Stimulated activated CD4-positive, alpha-beta T cell treated with anti-CD3 and anti-CD28 coated beads, Interleukin-4, amount 100 ng/mL, for 1 hour (primary cell): ENCODE results near the gene GIMAP2.
"Not testable (repeated sequence)": the region's sequence is repeated elsewhere in the genome, so short reads cannot be mapped to it uniquely, and the experiment has no call there.

ENCODE experiments used
- DNase-seq: peaks from one replicate; pipeline ENCODE4 v3.0.0-alpha.2; 2020

Gene GIMAP2

GRCh38 chr7:150685219-150686029 lies at the start of gene GIMAP2:
Gene GIMAP2, plus strand, starts transcription at chr7:150685706. Its CDS starts 1,354 bp downstream, at chr7:150687060.
- peak; percentile 28 for DNase-seq

DNA sequence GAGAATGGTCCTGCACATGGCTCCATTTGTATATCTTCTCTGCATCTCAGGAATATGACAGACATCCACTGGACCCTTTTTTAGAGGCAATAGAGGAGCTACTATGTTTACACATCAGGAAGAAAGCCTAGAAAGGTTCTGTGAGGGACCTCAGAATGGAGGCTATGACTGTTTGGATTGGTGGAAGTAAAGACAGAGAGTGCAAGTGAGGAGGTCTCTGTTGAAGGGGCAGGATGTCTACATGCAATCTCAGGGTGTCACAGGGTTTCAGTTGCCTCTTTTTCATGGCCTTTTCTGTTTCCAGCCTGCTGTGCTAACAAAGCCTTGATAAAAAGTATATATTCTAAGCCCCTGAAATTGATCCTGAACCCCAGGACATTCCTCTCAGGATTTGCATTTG lies 43.7 kb upstream of the GIMAP2 start:
- DNase-seq = no peak

DNA sequence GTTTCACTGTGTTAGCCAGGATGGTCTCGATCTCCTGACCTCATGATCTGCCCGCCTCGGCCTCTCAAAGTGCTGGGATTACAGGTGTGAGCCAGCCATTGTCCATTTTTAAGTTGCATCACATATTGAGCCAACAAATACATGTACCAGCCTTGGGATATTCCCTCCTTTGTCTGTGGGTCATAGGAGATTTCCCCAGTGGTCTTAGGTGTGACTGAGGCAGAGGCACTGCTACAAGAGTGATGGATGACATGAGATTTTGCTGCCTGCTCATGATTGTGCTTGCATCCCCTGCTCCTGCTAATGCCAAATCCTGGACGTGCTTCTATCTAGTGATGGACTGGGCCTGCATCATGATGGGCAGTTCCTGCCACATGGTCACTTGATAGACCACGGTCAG lies 42.6 kb upstream of the GIMAP2 start:
- DNase-seq = no peak

GRCh38 chr7:150645259-150646020 lies 40.1 kb upstream of the GIMAP2 start:
- no peak for DNase-seq

- DNase-seq = no peak
These were observed 37.0 kb upstream of the GIMAP2 start for GRCh38 chr7:150648353-150649079.

GRCh38 chr7:150649080-150649385 lies 36.5 kb upstream of the GIMAP2 start:
- DNase-seq = no peak

DNA sequence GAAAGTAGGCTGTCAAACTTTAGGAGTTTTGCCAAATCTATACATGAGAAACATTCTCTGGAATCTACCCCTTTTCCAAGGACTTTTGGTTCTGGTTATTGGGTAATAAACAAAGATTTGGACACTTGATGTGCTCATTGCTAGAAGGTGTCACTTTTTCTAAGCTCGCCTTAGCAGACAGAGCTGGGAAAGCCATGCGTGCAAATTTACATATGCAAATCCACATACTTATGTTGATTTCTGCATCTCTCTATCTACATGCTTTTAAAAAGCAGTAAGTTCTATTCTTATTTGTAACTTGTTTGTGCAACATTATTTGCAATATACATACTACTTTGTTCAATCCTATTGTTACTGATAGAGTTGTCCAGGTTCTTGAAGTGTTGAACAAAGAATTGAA lies 30.8 kb upstream of the GIMAP2 start:
- no peak for DNase-seq

DNA sequence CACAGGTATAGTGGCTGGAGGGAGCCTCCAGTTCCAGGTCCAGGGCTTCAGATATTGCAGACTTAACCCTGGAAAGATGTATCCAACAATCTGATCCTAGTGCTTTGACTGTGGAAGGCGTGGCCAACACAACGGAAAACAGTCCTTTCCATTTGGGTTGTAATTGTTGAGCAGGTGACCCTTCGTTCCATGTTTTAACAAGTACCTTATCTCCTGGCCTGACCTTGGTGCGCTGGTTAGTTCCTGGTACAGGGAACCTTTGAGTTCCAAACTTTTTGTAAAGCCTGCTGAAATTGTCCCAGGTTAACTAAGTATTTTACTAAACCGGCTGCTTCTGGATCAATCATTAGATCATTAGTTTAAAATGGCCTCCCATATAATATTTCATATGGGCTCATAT lies 29.5 kb upstream of the GIMAP2 start:
- no peak for DNase-seq

GRCh38 chr7:150657526-150657925 lies 28.0 kb upstream of the GIMAP2 start:
- no peak for DNase-seq

GRCh38 chr7:150660939-150661613 lies 24.4 kb upstream of the GIMAP2 start:
- DNase-seq = no peak

- not testable (repeated sequence) for DNase-seq
These were observed 22.7 kb upstream of the GIMAP2 start for GRCh38 chr7:150662821-150663220.

DNA sequence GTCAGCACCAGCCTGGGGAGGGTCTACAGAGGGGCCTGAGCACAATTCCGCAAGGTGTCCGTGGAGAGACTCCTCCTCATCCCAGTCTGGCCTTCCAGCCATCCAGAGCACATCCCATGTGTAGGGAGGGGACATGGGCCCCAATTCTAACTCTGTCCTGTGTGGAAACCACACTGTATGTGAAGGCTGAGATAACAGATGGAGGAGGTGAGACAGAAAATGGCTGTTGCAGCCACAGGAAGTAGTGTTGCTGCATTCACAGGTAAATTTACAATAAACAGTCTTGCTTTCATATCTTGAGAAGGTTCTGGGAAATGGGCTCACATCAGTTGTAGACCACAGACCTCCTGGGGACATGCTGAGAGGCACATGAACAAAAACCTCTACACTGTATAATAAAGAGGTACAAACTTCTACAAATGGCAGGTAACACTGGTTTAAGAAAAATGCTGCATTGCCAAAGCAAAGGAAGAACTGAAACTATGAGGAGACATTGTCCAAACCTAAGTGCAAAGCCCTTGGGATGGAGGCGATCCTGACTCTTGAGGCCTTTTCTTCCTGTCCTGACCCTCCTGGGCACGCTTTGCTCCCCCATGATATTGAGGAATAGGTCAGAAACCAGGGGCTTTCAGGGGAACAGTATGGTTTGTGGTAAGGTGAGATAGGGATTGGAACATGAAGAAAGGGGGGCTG lies 21.6 kb upstream of the GIMAP2 start:
- DNase-seq = no peak

- peak; percentile 67 for DNase-seq
These were observed 20.3 kb upstream of the GIMAP2 start for GRCh38 chr7:150665089-150665748.

- DNase-seq = no peak
These were observed 19.6 kb upstream of the GIMAP2 start for GRCh38 chr7:150665896-150666295.

DNA sequence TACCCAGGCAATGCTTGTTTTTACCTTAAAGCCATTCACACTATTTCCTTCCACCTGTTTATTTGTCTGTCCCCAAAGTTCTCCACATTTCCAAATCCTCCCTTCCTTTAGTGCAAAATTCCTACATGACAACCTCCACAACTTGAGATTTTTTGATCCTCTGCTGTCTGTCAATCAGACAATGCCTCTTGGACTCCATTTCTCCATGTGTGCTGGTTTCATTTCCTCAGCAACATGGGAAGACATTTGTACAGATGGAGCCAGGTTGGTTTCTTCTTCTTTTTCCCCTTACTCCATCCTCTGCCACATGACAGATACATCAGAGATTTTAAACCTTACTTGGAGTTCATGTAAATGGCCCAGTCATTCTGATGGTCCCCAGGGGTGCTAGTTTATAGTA lies 19.1 kb upstream of the GIMAP2 start:
- no peak for DNase-seq

DNA sequence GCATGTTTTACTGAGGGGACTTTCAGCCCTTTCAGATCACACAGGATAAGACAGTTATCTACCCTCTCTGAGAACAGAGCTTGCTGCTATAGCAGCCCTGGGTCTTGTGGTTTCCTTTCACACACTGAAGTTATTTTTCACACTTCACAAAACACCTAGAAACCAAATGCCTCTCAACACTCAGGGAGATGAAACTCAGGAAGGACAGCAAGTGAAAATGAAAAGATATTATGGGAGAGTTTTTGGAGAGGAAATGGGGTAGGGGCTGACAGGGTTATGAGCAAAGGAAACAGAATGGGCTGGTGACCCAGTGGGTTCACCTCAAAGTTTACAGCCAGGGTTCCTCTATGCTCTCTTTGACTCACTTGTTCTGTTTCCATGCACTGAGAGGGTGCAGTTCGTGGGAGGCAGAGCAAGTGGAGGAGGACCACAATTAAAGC lies 17.0 kb upstream of the GIMAP2 start:
- DNase-seq = peak; percentile 52

DNA sequence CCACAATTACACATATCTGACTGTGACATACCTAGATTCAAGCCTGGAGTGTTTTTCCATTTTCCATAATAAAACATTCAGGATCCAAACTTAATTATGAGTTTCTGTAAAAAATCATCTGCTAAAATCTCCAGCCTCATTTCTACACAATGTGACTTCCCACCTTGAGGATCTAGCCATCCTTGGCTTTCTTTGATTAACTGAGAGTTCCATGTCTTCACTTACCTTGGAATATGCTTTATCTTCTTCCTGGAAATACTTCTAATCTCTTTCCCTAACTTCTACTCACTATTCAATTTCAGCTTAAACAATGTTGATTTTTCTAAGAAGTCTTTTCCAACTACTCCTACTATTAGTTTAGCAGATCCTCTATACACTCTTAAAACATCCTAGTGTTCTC lies 16.5 kb upstream of the GIMAP2 start:
- DNase-seq = no peak

GRCh38 chr7:150671798-150672585 lies 13.5 kb upstream of the GIMAP2 start:
- DNase-seq = not testable (repeated sequence)

DNA sequence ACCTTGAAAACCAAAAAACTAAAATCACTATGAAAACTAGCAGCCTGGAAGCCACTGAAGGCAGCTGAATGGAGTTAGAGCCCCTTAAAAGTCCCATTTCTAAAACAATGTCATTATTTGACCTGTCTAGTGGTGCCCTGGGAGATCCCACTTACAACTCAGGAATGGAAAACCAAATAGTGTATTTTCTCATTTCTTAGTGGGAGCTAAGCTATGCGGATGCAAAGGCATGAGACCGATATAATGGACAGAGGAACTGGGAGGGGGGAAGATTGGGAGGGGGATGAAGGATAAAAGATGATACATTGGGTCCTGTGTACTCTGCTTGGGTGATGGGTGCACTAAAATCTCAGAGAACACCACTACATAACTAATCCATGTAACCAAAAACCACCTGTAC lies 9.8 kb upstream of the GIMAP2 start:
- no peak for DNase-seq

DNA sequence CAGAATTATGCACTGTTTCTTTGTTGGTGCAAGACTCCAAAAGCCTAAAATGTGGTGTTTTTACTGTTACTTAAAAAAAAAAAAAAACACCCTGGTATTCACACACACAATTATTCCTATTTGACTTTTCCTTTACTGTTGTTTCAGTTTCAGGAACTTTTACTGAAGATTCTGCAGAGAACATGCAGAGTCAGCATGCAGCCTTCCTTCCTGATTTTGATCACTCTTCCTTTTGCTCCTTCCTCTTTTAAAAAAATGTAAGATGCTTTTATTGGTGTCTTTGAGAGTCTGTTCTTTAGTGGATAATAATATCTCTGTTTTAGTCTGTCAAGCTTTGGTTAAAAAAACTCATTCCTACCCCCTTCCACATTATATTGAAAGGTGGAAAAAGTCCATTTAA lies 9.2 kb upstream of the GIMAP2 start:
- not testable (repeated sequence) for DNase-seq

- DNase-seq = not testable (repeated sequence)
These were observed 8.7 kb upstream of the GIMAP2 start for GRCh38 chr7:150676854-150677253.
